Activated CD8-positive, alpha-beta T cell treated with anti-CD3 and anti-CD28 coated beads for 36 hours (primary cell): ENCODE data around the gene PCAT7. TPM values are rescaled to one million over a fixed set of nuclear protein-coding genes. Genes with fewer than 3 reads are reported as not detected.

Experiments used
- ATAC-seq: fragments of 200-7000 bp; cut with Tn5 transposase; one replicate; pipeline ENCODE4 v1.10.0; 2021; ENCODE audit warnings: mild to moderate bottlenecking, moderate library complexity
- CTCF ChIA-PET: fragments of 350-600 bp; sonication (Branson Sonifier 250); formaldehyde crosslinking; loops from one replicate; lab custom pipeline; 2021; ENCODE audit warnings: antibody characterized with exemption; lab: Charles Lee
- POLR2A ChIA-PET: fragments of 350-600 bp; sonication (Branson Sonifier 250); formaldehyde crosslinking; loops from one replicate; lab custom pipeline; 2021; ENCODE audit warnings: antibody characterized with exemption; lab: Charles Lee
- DNase-seq: peaks from one replicate; pipeline ENCODE4 v3.0.0-alpha.2; 2020
- H3K27ac Mint-ChIP-seq: one replicate; pipeline ENCODE4 v1.8.0; 2021; ENCODE audit warnings: mild to moderate bottlenecking, mixed read lengths
- H3K27me3 Mint-ChIP-seq: one replicate; pipeline ENCODE4 v1.8.0; 2021; ENCODE audit warnings: mixed read lengths
- H3K36me3 Mint-ChIP-seq: one replicate; pipeline ENCODE4 v1.8.0; 2021; ENCODE audit warnings: low read depth, mixed read lengths
- H3K4me1 Mint-ChIP-seq: one replicate; pipeline ENCODE4 v1.8.0; 2021; ENCODE audit warnings: low read depth, mixed read lengths
- H3K4me3 Mint-ChIP-seq: one replicate; pipeline ENCODE4 v1.8.0; 2021; ENCODE audit warnings: mild to moderate bottlenecking, moderate library complexity, mixed read lengths
- H3K9me3 Mint-ChIP-seq: one replicate; pipeline ENCODE4 v1.8.0; 2021; ENCODE audit warnings: mixed read lengths
- CTCF ChIP-seq: fragments of 200-600 bp; IDR thresholded peaks from one replicate; pipeline ENCODE4 v1.8.0; 2022; ENCODE audit warnings: antibody characterized with exemption, mild to moderate bottlenecking
- intact Hi-C: fragments of 100-400 bp; cut with micrococcal nuclease; formaldehyde crosslinking; loops from one replicate; pipeline ENCODE4 v1.10.0; 2022
- total RNA-seq, 2 experiments: library from RNA; stranded (reverse); gene quantifications; one replicate each; pipeline ENCODE4 v1.2.3, GENCODE V29; 2021

The PCAT7 gene
- total RNA-seq, 2 experiments from 2014 or later = not detected

GRCh38 chr9:94600715-94601114, 45.8 kb downstream of the PCAT7 start:
- Mint-ChIP-seq H3K36me3 (no peaks in the 10 kb centered on the region), H3K9me3 (no peaks in the 10 kb centered on the region), H3K27me3 (peaks cover 1% of the 10 kb centered on the region), H3K4me1 (peaks cover 4% of the 10 kb centered on the region), H3K27ac (no peak overlapping the region), H3K4me3 (no peak overlapping the region)
- POLR2A ChIA-PET = no interaction called here
- ATAC-seq (no peak), DNase-seq (no peak)
- CTCF ChIA-PET = interaction anchor here (0.6 to 1.1 kb wide), 2 partner anchors 46 to 47 kb away, joined by 3 read pairs; partner anchors contain the start of gene PCAT7
- intact Hi-C loops = no loop called here
- TF ChIP-seq CTCF = no peak

- no peak for TF ChIP-seq CTCF
- peaks cover 4% of the 10 kb centered on the region for H3K4me1 Mint-ChIP-seq
- H3K36me3 Mint-ChIP-seq = no peaks in the 10 kb centered on the region
- DNase-seq (no peak), ATAC-seq (no peak)
- H3K27me3 Mint-ChIP-seq = peaks cover 1% of the 10 kb centered on the region
- H3K27ac Mint-ChIP-seq = no peak overlapping the region
- intact Hi-C loops = no loop called here
- H3K4me3 Mint-ChIP-seq = no peak overlapping the region
- ChIA-PET POLR2A (no interaction called here), CTCF (interaction anchor here (1.0 kb wide), 2 partner anchors 48 to 49 kb away, joined by 3 to 4 read pairs; partner anchors contain the start of gene PCAT7)
- no peaks in the 10 kb centered on the region for H3K9me3 Mint-ChIP-seq
Observed at GRCh38 chr9:94602666-94603065, 47.8 kb downstream of the PCAT7 start.

- ChIA-PET CTCF (interaction anchor here (0.7 to 1.3 kb wide), 8 partner anchors 10 to 111 kb away, joined by 3 to 4 read pairs (median 3); partner anchors contain the start of gene PCAT7), POLR2A (no interaction called here)
- peak; percentile 72 for TF ChIP-seq CTCF
- no peaks in the 10 kb centered on the region for H3K36me3 Mint-ChIP-seq
- peak; percentile 85 for DNase-seq
- H3K4me3 Mint-ChIP-seq = no peak overlapping the region
- ATAC-seq = peak; percentile 98
- peaks cover 1% of the 10 kb centered on the region for H3K27me3 Mint-ChIP-seq
- intact Hi-C loops = no loop called here
- no peak overlapping the region for H3K27ac Mint-ChIP-seq
- peaks cover 4% of the 10 kb centered on the region for H3K4me1 Mint-ChIP-seq
- H3K9me3 Mint-ChIP-seq = no peaks in the 10 kb centered on the region
Observed at GRCh38 chr9:94603259-94604160, 48.6 kb downstream of the PCAT7 start.

DNA sequence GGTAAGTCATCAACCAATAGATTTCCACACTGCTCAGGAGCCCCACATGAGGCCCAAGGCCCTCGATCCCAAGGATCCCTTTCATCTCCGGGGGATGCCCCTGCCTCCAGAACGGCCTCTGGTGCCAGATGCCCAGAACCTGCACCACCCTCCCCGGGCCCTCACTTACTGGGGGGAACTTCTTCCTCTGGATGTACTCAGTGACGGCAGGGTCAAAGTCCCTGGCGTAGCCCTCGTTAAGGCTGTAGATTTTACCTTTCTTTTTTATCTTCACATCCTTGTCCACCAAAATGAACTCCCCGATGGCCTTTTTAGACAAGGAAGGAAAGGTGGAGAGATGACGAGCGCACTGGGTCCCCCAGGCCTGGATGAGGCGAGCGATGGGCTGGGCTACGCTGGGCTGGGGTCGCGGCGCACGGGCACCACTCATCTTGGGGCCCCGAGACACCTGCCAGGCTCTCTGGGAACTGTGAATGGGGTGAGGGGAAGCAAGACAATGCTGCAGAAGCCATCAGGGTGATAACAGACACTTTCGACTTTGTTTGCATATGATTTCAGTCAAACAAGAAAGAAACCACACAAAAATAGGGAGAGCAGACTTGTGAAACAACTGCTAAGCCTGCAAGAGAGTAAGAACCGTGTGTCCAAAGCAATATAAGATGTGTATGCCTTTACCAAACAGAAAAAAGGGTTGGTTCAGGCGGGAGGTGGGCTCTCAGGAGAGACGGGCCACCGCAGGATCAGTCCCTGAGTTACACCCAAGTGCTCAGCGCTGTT, 52.0 kb downstream of the PCAT7 start:
- intact Hi-C loops = no loop called here
- Mint-ChIP-seq H3K36me3 (no peaks in the 10 kb centered on the region), H3K9me3 (no peaks in the 10 kb centered on the region), H3K4me3 (no peak overlapping the region), H3K27me3 (peaks cover 1% of the 10 kb centered on the region), H3K27ac (no peak overlapping the region), H3K4me1 (peaks cover 8% of the 10 kb centered on the region)
- DNase-seq = no peak
- TF ChIP-seq CTCF = no peak
- POLR2A ChIA-PET = no interaction called here
- no peak for ATAC-seq
- CTCF ChIA-PET = no interaction called here

- no peak for ATAC-seq
Observed at GRCh38 chr9:94607423-94607691, 52.5 kb downstream of the PCAT7 start.

More at GRCh38 chr9:94607423-94607691, 52.5 kb downstream of the PCAT7 start:
- POLR2A ChIA-PET = no interaction called here
- CTCF ChIA-PET = no interaction called here
- Mint-ChIP-seq H3K4me3 (no peak overlapping the region), H3K9me3 (no peaks in the 10 kb centered on the region), H3K4me1 (peaks cover 13% of the 10 kb centered on the region), H3K36me3 (no peaks in the 10 kb centered on the region), H3K27ac (no peak overlapping the region), H3K27me3 (peaks cover 3% of the 10 kb centered on the region)
- intact Hi-C loops = no loop called here
- DNase-seq = no peak
- TF ChIP-seq CTCF = no peak
